ENCODE data around the gene ZNF569. TPM values are rescaled to one million over a fixed set of nuclear protein-coding genes. Genes with fewer than 3 reads are reported as not detected.
"Not testable (repeated sequence)": the region's sequence is repeated elsewhere in the genome, so short reads cannot be mapped to it uniquely, and the experiment has no call there.

Gene ZNF569
- total RNA-seq, 4 donors from 2014 or later: 0.61 to 2.7 (median 1.1) TPM

DNA sequence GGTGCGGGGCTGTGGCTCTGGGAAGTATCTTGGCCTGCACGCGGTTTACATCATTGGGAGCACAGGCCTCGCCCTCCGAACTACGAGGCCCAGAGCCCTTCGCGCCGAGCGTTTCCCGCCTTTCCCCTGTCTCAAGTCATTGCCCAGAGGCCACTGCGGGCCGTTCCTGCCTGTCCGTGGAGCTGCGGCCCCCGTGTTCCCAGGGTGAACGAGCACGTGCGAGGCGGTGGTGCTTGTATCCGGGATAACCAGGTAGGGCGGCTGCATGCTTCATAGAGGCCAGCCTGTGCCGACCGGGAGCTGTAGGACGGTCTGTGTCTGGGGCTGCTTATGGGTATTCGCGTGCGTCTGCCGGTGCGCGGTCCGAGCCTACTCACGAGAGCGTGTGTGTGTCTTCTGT is 63.8 kb downstream of the ZNF569 start:
- intact Hi-C loops (cut with DNase I): no loop called here
- no peak overlapping the region for H3K27ac ChIP-seq
- H3K4me3 ChIP-seq: no peak overlapping the region
- TF ChIP-seq POLR2A (IDR thresholded peaks at IDR 0.05): no peak
- 67 to 81% methylated on average over 9 to 19 of the region's 34 CpGs for WGBS, 2 donors
- no peaks in the 10 kb centered on the region for H3K4me1 ChIP-seq
- H3K9me3 ChIP-seq: peaks cover 0 to 90% (median 54%) of the 10 kb centered on the region in 3 donors
- H3K36me3 ChIP-seq: no peaks in the 10 kb centered on the region
- DNase-seq: no peak
- no peaks in the 10 kb centered on the region for H3K27me3 ChIP-seq

DNA sequence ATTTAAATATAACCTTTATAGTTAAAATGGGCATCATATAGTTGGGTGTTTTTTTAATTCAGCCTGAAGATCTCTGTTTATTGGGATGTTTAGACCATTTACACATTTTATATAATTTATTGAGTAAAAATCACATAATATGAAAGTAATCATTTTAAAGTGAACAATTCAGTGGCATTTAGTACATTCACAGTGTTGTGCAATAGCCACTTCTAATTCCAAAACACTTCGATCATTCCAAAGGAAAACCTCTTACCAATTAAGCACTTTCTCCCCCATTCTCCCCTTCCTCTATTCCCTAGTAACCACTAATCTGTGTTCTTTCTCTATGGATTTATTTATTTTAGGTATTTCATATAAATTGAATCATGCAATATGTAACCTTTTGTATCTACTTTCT is 66.2 kb downstream of the ZNF569 start:
- Histone ChIP-seq H3K4me1 (no peaks in the 10 kb centered on the region), H3K9me3 (peaks cover 0 to 96% (median 61%) of the 10 kb centered on the region in 3 donors), H3K27ac (no peak overlapping the region), H3K36me3 (no peaks in the 10 kb centered on the region), H3K4me3 (no peak overlapping the region), H3K27me3 (no peaks in the 10 kb centered on the region)
- intact Hi-C loops (cut with DNase I): no loop called here
- WGBS, 2 donors: 92 to 96% methylated on average over 1 of the region's 1 CpG
- no peak for TF ChIP-seq POLR2A (IDR thresholded peaks at IDR 0.05)
- TF ChIP-seq, protein P1, sequence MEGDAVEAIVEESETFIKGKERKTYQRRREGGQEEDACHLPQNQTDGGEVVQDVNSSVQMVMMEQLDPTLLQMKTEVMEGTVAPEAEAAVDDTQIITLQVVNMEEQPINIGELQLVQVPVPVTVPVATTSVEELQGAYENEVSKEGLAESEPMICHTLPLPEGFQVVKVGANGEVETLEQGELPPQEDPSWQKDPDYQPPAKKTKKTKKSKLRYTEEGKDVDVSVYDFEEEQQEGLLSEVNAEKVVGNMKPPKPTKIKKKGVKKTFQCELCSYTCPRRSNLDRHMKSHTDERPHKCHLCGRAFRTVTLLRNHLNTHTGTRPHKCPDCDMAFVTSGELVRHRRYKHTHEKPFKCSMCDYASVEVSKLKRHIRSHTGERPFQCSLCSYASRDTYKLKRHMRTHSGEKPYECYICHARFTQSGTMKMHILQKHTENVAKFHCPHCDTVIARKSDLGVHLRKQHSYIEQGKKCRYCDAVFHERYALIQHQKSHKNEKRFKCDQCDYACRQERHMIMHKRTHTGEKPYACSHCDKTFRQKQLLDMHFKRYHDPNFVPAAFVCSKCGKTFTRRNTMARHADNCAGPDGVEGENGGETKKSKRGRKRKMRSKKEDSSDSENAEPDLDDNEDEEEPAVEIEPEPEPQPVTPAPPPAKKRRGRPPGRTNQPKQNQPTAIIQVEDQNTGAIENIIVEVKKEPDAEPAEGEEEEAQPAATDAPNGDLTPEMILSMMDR (IDR thresholded peaks at IDR 0.05): no peak
- DNase-seq: no peak

DNA sequence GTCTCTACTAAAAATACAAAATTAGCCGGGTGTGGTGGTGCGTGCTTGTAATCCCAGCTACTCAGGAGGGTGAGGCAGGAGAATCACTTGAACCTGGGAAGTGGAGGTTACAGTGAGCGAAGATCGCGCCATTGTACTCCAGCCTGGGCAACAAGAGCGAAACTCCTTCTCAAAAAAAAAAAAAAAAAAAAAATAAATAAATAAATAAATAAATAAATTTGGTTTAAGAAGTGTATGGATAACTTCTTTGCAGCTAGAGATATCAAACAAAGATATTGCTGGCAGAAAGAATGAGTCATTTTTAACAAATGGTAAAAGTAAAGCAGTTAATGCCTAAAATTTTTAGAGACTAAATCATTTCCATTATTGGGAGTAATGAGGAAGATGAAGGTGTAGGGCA is 75.8 kb downstream of the ZNF569 start:
- H3K4me1 ChIP-seq; H3K27me3 ChIP-seq; intact Hi-C loops (cut with DNase I); H3K27ac ChIP-seq; DNase-seq; H3K4me3 ChIP-seq: not testable (repeated sequence)
- 99 to 100% methylated on average over 6 of the region's 6 CpGs for WGBS, 2 donors
- Histone ChIP-seq H3K36me3 (peaks cover 0 to 41% (median 5%) of the 10 kb centered on the region in 3 donors), H3K9me3 (peaks cover 0 to 98% (median 75%) of the 10 kb centered on the region in 3 donors)

DNA sequence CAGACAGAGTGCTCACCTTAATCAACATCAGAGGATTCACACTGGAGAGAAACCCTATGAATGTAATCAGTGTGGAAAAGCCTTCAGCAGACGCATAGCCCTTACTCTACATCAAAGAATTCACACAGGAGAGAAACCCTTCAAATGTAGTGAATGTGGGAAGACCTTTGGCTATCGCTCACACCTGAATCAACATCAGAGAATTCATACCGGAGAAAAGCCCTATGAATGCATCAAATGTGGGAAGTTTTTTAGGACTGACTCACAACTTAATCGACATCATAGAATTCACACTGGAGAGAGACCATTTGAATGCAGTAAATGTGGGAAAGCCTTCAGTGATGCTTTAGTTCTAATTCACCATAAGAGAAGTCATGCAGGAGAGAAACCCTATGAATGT is 78.0 kb downstream of the ZNF569 start:
- no peak for TF ChIP-seq POLR2A (IDR thresholded peaks at IDR 0.05)
- TF ChIP-seq, protein P1 (IDR thresholded peaks at IDR 0.05): no peak
- Histone ChIP-seq H3K9me3 (peaks cover 0 to 98% (median 79%) of the 10 kb centered on the region in 3 donors), H3K36me3 (peaks cover 12 to 62% (median 13%) of the 10 kb centered on the region in 3 donors), H3K27ac (no peak overlapping the region), H3K4me1 (no peaks in the 10 kb centered on the region), H3K27me3 (no peaks in the 10 kb centered on the region), H3K4me3 (peak overlapping the region in 1 of 4 donors; percentile 0)
- DNase-seq: no peak
- 90 to 94% methylated on average over 4 of the region's 4 CpGs for WGBS, 2 donors
- intact Hi-C loops (cut with DNase I): no loop called here

DNA sequence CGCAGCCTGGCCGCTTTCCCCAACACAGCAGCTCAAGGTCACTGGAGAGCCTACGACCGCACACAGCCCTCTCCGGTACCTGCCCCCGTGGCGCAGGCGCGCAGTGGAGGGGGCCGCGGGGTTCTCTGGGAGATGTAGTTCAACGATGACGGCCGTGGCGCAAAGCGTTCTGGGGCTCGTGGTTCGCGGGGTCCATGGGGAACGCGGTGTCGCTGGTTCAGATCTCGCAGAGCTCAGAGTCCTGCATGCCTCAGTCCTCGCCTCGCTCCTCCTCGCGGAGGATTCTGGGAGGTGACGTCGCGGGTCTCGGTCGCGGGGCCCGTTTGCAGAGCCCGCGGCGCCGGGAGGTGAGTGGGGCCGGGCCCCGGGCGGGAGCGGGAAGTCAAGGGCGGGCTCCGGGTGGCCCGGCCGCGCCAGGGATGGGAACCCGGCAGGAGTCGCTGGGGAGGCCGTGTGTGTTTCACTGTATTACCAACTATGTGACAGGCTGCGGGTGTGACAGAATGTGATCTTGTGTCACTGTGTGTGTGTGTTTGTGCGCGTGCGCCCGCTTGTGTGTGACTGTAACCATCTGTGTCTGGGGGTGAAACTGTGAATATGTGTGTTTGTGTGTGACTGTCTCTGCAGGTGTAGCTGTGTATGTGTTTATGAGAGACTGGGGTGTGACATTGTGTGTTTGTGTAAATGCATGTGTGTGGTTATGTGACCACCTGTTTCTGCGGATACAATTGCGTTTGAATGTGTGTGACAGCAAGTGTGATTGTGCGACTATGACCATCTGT is 96.2 kb downstream of the ZNF569 start, which contains the start of gene ZNF527:
TSS of gene ZNF527 (plus strand) at position 220 of the 782 bp plus-strand sequence. CDS start 3,100 bp downstream, outside the sequence.
- TF ChIP-seq, protein P1 (IDR thresholded peaks at IDR 0.05): peak in 1 of 6 experiments; percentile 15
- peak in 3 of 4 donors; percentile 70 to 79 (median 75) for TF ChIP-seq POLR2A (IDR thresholded peaks at IDR 0.05)
- Histone ChIP-seq H3K4me3 (peak within 1 kb of the TSS; percentile 53 to 81 (median 64)), H3K9me3 (peaks cover 0 to 21% (median 5%) of the 10 kb centered on the region in 3 donors), H3K27me3 (no peaks in the 10 kb centered on the region), H3K27ac (peak within 1 kb of the TSS; percentile 77 to 95 (median 92)), H3K4me1 (peaks cover 0 to 14% (median 0%) of the 10 kb centered on the region in 3 donors), H3K36me3 (peaks cover 0 to 28% (median 8%) of the 10 kb centered on the region in 3 donors)
- intact Hi-C loops (cut with DNase I): no loop called here
- 3 to 4% methylated on average over 11 of the region's 58 CpGs for WGBS, 2 donors
- peak; percentile 89 for DNase-seq

DNA sequence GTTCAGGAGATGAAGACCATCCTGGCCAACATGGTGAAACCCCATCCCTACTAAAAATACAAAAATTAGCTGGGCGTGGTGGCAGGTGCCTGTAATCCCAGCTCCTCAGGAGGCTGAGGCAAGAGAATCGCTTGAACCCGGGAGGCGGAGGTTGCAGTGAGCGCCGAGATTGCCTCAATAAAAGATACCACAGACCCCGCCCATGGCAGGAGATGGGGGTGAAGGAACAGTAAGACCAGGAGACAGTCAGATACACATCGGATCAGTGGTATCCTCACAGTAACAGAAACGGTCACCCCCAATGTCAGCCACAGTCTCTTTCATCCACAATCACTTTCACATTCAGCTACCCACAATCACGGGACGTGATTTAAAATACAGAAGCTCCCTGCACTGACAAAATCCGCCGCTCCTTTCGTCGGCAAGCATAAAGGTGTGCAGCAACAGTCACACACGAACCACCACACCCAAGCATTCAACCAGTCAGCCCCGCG is 96.8 kb downstream of the ZNF569 start:
- 9 to 10% methylated on average over 14 of the region's 18 CpGs for WGBS, 2 donors
- peak overlapping the region; percentile 77 to 95 (median 92) for H3K27ac ChIP-seq
- H3K4me3 ChIP-seq: peak overlapping the region; percentile 53 to 81 (median 64)
- peaks cover 0 to 14% (median 0%) of the 10 kb centered on the region in 3 donors for H3K4me1 ChIP-seq
- H3K27me3 ChIP-seq; intact Hi-C loops (cut with DNase I); DNase-seq: not testable (repeated sequence)
- peaks cover 0 to 21% (median 2%) of the 10 kb centered on the region in 3 donors for H3K36me3 ChIP-seq
- peaks cover 0 to 20% (median 2%) of the 10 kb centered on the region in 3 donors for H3K9me3 ChIP-seq

All from esophagus squamous epithelium (tissue), 5 donors.